ENCODE measurements around the gene TNNI3K.

The TNNI3K gene

DNA sequence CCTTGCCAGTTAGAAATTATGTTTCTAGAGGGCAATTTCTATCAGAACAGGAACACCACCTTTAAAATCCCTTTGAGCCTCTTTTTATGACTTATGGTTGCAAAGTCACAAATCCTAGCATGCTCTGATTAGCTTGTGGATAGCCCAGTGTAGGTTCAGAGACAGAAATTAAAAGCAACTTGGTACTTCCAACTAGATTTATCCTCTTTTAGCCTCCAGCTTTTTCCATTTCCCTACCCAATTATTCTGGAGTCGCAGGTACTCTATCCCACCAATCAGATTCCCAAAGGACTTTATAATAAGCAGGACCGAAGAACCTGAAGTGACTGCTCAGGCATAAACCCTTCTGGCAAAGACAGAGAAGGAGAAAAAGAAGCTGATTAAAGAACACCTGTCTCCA lies 310.6 kb downstream of the TNNI3K start:
- no peak for DNase-seq (ENCODE audit: low spot score)
- in situ Hi-C loops (cut with MboI; ENCODE audit: low pct_unique_long_range_greater_than_20kb, low sequenced_read_pairs, unreplicated experiment): no loop called here
- TF ChIP-seq, protein P1, sequence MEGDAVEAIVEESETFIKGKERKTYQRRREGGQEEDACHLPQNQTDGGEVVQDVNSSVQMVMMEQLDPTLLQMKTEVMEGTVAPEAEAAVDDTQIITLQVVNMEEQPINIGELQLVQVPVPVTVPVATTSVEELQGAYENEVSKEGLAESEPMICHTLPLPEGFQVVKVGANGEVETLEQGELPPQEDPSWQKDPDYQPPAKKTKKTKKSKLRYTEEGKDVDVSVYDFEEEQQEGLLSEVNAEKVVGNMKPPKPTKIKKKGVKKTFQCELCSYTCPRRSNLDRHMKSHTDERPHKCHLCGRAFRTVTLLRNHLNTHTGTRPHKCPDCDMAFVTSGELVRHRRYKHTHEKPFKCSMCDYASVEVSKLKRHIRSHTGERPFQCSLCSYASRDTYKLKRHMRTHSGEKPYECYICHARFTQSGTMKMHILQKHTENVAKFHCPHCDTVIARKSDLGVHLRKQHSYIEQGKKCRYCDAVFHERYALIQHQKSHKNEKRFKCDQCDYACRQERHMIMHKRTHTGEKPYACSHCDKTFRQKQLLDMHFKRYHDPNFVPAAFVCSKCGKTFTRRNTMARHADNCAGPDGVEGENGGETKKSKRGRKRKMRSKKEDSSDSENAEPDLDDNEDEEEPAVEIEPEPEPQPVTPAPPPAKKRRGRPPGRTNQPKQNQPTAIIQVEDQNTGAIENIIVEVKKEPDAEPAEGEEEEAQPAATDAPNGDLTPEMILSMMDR (IDR thresholded peaks at IDR 0.05; ENCODE audit: extremely low read depth, insufficient read depth, missing control alignments): no peak

DNA sequence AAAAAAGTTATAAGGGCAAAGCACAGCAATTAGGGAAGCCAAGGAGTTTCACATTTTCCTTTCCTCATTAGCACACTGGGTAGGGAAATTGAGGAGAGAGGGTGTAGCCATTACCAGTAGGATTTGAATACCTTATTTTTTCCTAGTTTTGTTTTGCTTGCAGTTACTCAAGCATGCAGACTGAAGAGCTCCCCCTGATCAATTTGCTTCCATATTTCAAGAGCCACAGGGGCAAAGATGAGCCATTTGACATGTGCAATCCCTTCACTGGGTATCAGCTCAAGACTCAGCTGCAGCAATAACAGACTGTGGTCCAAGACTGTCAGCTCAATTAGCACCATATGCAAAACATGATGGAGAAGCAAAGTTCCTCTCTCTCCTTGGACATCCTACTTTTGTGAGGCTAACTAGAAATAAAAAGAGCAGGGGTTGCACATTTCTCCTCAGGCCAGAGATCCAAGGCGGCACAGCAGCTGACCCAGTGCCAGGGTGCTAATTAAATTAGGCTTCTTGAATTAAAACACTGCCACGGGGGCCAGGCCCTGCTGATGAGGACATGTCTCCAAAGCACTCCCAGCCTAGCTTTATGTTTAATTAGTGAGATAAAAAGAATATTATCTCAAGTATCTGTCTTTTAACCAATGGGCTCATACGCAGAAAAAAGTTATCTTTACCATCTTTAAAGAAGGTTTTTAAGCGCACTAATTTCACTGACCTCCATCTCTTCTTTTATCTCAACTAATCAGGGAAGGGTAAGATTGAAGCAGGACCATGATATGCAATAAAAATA lies 314.0 kb downstream of the TNNI3K start:
- DNase-seq (ENCODE audit: low spot score): no peak
- TF ChIP-seq, protein P1 (IDR thresholded peaks at IDR 0.05; ENCODE audit: extremely low read depth, insufficient read depth, missing control alignments): no peak
- in situ Hi-C loops (cut with MboI; ENCODE audit: low pct_unique_long_range_greater_than_20kb, low sequenced_read_pairs, unreplicated experiment): no loop called here

DNA sequence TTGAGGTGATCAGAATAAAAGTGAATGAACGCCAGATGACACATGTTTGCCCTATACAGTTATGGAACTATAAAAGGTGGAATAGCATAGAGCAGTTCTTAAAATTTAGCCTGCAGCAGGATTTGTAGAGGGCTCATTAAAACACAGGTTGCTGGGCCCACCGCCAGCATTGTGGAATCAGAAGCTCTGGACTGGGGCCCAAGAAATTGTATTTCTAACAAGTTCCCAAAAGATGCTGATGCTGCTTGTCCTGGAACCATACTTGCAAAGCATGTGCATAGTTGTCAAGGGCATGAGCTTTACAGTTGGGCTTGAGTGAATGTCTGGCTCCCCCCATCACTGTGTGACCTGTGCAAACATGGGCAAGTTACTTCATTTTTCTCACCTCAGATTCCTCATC lies 314.7 kb downstream of the TNNI3K start:
- DNase-seq (ENCODE audit: low spot score): no peak
- in situ Hi-C loops (cut with MboI; ENCODE audit: low pct_unique_long_range_greater_than_20kb, low sequenced_read_pairs, unreplicated experiment): no loop called here
- TF ChIP-seq, protein P1 (IDR thresholded peaks at IDR 0.05; ENCODE audit: extremely low read depth, insufficient read depth, missing control alignments): no peak

DNA sequence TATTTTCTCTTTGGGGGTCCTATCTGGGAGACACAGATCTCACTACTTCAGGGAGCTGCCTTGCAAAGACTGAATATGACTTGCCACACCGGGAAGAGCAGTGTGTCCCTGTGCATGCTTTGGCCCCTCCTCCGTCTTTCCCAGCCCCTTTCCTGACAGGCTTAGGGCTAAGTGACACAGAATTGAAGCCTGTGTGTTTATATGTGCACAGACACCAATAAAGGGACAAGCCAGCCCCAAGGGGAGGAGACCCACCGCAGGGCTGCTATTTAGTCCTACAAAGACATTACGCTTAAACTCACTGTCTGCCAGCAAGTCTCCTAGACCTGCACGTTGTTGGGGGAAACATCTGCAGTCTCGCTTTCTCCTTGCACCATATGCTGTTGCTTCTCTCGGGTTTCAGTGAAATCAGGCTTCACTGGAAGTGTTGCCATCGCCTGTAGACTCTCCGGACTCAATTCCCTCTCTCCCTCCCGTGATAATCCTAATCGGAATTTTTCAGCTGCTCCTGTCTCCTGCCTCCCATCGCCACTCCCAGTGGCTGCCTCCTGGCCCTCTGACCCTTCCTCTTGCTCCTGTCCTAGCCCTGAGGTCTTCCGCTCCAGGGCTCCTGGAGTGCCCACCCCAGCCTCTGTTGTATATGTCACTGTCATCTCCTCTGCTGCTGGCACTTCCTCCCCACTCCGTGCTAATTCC lies 335.8 kb downstream of the TNNI3K start:
- in situ Hi-C loops (cut with MboI; ENCODE audit: low pct_unique_long_range_greater_than_20kb, low sequenced_read_pairs, unreplicated experiment): no loop called here
- no peak for DNase-seq (ENCODE audit: low spot score)
- TF ChIP-seq, protein P1 (IDR thresholded peaks at IDR 0.05; ENCODE audit: extremely low read depth, insufficient read depth, missing control alignments): no peak

DNA sequence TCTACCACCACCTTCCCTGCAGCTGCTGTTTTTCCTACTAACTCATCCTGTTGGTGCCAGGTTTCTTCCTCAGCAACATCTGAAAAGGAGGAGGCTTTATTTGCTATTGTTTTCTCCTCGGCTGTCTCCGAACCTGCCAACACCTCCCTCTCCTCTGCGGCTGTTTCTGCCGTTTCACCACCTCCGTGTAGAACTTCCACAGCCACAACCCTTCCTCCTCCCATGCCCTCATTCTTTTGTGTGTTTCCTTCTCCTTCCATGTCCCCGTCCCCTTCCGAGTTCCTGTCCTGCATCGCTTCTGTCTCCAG lies 336.3 kb downstream of the TNNI3K start:
- no peak for DNase-seq (ENCODE audit: low spot score)
- TF ChIP-seq, protein P1 (IDR thresholded peaks at IDR 0.05; ENCODE audit: extremely low read depth, insufficient read depth, missing control alignments): no peak
- in situ Hi-C loops (cut with MboI; ENCODE audit: low pct_unique_long_range_greater_than_20kb, low sequenced_read_pairs, unreplicated experiment): no loop called here

DNA sequence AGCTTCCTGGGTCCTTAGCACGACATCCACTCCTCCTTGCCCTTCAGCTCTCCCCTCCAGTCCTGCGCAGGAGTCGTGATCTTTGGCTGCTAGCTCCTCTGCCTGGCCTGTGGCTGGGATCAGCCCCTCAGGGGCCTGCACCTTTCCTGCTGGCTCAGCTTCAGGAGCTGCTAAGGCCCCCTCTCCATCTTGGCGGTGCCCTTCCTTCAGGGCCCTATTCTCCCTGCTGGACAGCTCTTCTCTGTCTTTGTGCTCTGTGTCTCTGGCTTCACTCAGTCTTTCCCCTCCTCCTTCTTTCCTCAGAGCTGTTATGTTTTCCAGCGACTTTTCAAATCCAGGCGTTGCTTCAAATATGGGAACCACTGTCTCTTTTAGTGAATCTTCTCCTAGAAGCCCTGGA lies 336.7 kb downstream of the TNNI3K start:
- TF ChIP-seq, protein P1 (IDR thresholded peaks at IDR 0.05; ENCODE audit: extremely low read depth, insufficient read depth, missing control alignments): no peak
- DNase-seq (ENCODE audit: low spot score): no peak
- in situ Hi-C loops (cut with MboI; ENCODE audit: low pct_unique_long_range_greater_than_20kb, low sequenced_read_pairs, unreplicated experiment): no loop called here
